HS-5 (cell line): ENCODE data around the gene ILF3.

ENCODE experiments used
- DNase-seq: peaks from one replicate; pipeline ENCODE4 v3.0.0-alpha.2; 2012; ENCODE audit warnings: low read depth

Gene ILF3

DNA sequence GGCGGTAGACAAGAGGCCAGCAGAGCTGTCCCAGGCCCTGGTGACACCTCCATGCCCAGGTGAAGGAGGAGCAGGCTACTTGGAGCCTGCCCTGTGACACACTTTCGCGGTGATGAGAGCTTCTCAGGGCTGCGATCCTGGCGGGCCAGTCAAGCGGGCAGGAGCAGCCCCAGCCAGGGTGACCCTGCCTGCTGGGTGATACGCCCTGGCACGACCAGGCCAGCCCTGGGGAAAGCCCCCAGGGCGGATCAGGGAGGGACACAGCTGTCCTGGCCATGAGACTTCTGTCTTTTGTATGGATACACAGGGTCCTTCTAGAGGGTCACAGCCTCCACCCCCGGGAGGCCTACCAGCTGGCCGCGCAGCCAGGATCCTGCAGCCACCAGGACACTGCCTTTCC lies 76.8 kb downstream of the ILF3 start:
- DNase-seq, result no peak

DNA sequence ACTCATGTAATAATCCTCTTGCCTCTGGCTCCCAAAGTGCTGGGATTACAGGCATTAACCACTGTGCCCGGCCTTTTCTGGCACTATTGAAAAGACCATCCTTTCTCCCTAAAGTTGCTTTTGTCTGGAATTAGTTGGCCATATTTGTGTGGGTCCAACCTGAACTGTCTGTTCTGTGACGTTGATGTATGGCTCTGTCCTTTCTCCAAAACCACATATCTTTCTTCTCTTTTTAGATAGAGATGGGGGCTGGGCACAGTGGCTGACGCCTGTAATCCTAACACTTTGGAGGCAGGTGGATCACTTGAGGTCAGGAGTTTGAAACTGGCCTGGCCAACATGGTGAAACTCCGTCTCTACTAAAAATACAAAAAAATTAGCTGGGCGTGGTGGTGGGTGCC lies 81.6 kb downstream of the ILF3 start:
- no peak for DNase-seq

DNA sequence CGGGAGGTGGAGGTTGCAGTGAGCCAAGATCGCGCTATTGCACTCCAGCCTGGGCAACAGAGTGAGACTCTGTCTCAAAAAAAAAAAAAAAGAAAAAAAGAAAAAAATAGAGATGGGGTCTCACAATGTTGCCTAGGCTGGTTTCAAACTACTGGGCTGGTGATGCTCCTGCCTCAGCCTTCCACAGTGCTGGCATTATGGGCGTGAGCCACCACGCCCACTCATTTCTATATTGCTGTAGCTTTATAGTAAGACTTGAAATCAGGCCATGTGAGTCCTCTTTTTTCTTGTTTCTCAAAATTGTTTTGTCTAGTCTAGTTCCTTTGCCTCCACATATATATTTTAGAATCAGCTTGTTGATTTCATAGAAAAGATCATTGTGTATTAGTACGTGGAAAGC lies 82.0 kb downstream of the ILF3 start:
- DNase-seq, result no peak

DNA sequence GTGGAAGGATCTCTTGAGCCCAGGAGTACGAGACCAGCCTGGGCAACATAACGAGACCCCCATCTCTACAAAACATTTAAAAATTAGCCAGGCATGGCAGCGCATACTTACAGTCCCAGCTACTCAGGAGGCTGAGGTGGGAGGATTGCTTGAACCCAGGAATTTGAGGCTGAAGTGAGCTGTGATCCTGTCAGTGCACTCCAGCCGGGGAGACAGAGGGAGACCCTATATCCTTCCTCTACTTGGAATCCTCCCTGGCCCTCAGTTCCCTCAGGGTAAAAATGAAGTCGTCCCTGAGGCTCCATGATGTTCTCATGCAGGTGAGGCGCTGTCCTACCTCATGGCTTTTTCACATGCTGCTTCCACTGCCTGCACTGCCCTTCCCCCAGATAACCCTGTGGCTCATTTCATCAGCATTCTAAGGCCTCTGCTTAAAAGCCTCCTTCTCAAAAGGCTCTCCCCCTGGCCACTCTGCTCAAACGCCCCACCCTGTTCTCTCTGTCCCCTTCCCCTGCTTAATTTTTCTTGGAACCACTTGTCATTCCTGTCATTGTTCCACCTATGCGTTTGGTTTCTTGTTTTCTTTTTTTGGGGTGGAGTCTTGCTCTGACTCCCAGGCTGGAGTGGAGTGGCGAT lies 82.9 kb downstream of the ILF3 start:
- no peak for DNase-seq

DNA sequence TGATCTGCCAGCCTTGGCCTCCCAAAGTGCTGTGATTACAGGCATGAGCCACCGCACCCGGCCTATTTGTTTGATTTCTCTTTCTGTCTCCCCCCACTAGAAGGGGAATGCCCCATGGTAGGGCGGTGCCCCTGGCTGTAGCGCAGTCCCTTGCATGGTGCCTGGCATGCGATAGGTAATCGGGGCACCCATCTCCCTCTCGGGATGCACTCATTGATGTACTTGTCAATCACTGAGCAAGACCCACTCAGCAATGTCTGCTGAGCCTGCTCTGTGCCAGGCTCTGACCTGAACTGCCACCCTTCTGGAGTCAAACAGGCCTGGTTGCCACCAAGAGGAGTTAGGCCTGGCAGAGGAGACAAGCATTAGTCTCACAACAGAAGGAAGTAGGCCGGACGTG lies 83.6 kb downstream of the ILF3 start:
- DNase-seq, result no peak

DNA sequence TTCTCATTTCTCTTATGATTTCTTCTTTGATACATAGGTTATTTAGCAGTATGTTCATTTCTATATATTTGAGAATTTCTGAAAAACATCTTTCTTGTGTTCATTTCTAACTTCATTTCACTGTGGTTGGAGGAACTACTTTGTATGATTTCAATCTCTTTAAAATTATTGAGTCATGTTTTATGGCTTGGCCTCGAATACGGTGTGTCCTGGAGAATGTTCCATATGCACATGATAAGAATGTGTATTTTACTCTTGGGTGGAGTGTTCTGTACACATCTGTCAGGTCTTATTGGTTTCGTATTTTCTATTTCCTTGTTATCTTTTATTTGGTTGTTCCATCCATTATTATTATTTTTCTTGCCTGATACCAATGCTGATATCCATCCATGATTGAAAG lies 86.7 kb downstream of the ILF3 start:
- DNase-seq, result no peak
